RWPE2 (cell line): ENCODE data around the gene AAMP.

ENCODE experiments used
- ATAC-seq: fragments of 200-7000 bp; cut with Tn5 transposase; 3 replicates; pipeline ENCODE4 v1.9.1; 2021; ENCODE audit warnings: low read depth
- DNase-seq: peaks from one replicate; pipeline ENCODE4 v3.0.0-alpha.2; 2020; ENCODE audit warnings: low spot score
- H3K27ac ChIP-seq: fragments of 450-650 bp; 2 replicates; pipeline ENCODE4 v1.5.1; 2017; ENCODE audit warnings: mild to moderate bottlenecking; ENCODE audit not compliant: poor library complexity, severe bottlenecking
- H3K27me3 ChIP-seq: fragments of 250-450 bp; sonication (Bioruptor Pico); 2 replicates; pipeline ENCODE4 v1.5.1; 2021; ENCODE audit warnings: mild to moderate bottlenecking, moderate library complexity; ENCODE audit not compliant: insufficient read depth, poor library complexity, severe bottlenecking
- H3K36me3 ChIP-seq: fragments of 250-450 bp; sonication (Bioruptor Pico); 2 replicates; pipeline ENCODE4 v1.5.1; 2020; ENCODE audit warnings: low read depth, mild to moderate bottlenecking, moderate library complexity
- H3K4me1 ChIP-seq: fragments of 250-450 bp; sonication (Bioruptor Pico); 2 replicates; pipeline ENCODE4 v1.5.1; 2021; ENCODE audit warnings: mild to moderate bottlenecking, moderate library complexity; ENCODE audit not compliant: insufficient read depth, poor library complexity, severe bottlenecking
- H3K4me3 ChIP-seq: fragments of 250-450 bp; sonication (Bioruptor Pico); 2 replicates; pipeline ENCODE4 v1.5.1; 2021; ENCODE audit warnings: mild to moderate bottlenecking, moderate library complexity; ENCODE audit not compliant: severe bottlenecking
- H3K9me3 ChIP-seq: fragments of 250-450 bp; sonication (Bioruptor Pico); 2 replicates; pipeline ENCODE4 v1.5.1; 2021; ENCODE audit warnings: mild to moderate bottlenecking, moderate library complexity; ENCODE audit not compliant: severe bottlenecking
- TF ChIP-seq, protein P1 (sequence below): fragments of 450-650 bp; IDR thresholded peaks from one replicate; pipeline ENCODE4 v1.5.1; 2017; ENCODE audit warnings: mild to moderate bottlenecking, moderate library complexity; ENCODE audit not compliant: poor library complexity, severe bottlenecking

The AAMP gene

DNA sequence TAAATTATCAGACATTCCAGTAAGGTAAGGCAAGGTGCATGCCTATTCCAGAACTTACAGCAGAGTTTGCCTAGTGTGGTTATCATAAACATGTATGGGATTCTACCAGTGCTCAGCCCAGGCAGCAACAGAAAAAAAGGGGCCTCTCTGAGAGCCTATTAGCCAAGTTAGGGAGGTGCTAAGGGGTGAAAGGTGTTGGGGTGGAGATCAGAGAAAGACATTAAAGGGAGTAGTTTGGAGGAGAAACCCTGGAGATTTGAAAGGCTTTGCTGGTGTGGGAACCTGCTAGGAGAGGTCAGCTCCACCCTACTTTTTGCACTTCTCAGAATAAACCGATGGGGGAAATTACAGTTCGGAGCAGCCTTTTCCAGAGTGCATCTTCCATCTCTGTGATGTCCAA is 50.0 kb downstream of the AAMP start:
- TF ChIP-seq, protein P1, sequence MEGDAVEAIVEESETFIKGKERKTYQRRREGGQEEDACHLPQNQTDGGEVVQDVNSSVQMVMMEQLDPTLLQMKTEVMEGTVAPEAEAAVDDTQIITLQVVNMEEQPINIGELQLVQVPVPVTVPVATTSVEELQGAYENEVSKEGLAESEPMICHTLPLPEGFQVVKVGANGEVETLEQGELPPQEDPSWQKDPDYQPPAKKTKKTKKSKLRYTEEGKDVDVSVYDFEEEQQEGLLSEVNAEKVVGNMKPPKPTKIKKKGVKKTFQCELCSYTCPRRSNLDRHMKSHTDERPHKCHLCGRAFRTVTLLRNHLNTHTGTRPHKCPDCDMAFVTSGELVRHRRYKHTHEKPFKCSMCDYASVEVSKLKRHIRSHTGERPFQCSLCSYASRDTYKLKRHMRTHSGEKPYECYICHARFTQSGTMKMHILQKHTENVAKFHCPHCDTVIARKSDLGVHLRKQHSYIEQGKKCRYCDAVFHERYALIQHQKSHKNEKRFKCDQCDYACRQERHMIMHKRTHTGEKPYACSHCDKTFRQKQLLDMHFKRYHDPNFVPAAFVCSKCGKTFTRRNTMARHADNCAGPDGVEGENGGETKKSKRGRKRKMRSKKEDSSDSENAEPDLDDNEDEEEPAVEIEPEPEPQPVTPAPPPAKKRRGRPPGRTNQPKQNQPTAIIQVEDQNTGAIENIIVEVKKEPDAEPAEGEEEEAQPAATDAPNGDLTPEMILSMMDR = no peak
- peaks cover 70% of the 10 kb centered on the region for H3K36me3 ChIP-seq
- H3K4me3 ChIP-seq = peak overlapping the region; percentile 87
- peaks cover 45% of the 10 kb centered on the region for H3K4me1 ChIP-seq
- H3K9me3 ChIP-seq = no peaks in the 10 kb centered on the region
- DNase-seq (no peak), ATAC-seq (no peak)
- peak overlapping the region; percentile 90 for H3K27ac ChIP-seq
- no peaks in the 10 kb centered on the region for H3K27me3 ChIP-seq

DNA sequence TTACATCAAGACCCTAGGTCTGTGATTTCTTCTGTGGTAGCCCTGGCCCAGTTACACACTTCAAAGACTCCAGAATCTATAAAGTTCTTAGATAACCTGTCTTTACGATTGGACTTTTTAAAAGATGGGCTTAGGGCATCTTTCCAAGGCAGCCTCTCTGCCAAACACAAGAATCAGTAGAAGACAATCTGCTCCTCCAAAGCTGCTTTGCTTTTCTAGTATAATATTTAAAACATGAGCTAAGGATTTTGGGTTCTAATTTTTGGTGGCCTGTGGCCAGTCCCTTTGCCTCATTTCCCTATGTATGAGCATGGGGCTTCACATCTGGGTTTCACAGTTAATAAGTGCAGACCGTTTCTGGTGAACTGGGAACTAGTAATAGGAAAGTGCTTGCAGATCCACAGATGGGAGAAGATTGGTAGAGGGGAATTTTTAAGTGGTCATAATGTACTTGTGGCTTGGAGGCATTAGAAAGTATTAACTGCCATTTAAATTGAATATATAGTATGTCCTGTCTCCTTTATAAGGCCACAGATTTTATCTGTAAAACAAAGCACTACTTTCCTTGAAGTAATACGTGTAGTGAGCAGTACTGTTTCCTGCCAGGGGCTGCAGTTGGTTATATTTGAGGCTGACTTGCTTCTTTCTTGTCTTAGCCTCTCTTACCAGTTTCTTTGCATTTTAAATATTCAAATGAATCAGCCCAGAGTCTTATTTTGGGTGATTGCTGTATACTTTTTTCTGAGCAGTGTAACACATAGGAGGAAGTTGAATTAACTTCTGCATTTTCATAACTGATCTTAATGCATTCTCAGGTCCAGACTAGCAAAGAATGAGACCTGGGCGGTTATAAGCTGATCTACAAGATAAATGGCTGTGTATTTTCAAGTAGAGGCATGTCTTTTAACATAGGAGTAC is 51.4 kb downstream of the AAMP start:
- Histone ChIP-seq H3K27ac (peak overlapping the region; percentile 90), H3K36me3 (peaks cover 56% of the 10 kb centered on the region), H3K4me3 (peak overlapping the region; percentile 87), H3K9me3 (no peaks in the 10 kb centered on the region), H3K27me3 (no peaks in the 10 kb centered on the region), H3K4me1 (peaks cover 45% of the 10 kb centered on the region)
- ATAC-seq (no peak; the same call in 2 of the 3 replicates), DNase-seq (no peak)
- TF ChIP-seq, protein P1 = no peak

DNA sequence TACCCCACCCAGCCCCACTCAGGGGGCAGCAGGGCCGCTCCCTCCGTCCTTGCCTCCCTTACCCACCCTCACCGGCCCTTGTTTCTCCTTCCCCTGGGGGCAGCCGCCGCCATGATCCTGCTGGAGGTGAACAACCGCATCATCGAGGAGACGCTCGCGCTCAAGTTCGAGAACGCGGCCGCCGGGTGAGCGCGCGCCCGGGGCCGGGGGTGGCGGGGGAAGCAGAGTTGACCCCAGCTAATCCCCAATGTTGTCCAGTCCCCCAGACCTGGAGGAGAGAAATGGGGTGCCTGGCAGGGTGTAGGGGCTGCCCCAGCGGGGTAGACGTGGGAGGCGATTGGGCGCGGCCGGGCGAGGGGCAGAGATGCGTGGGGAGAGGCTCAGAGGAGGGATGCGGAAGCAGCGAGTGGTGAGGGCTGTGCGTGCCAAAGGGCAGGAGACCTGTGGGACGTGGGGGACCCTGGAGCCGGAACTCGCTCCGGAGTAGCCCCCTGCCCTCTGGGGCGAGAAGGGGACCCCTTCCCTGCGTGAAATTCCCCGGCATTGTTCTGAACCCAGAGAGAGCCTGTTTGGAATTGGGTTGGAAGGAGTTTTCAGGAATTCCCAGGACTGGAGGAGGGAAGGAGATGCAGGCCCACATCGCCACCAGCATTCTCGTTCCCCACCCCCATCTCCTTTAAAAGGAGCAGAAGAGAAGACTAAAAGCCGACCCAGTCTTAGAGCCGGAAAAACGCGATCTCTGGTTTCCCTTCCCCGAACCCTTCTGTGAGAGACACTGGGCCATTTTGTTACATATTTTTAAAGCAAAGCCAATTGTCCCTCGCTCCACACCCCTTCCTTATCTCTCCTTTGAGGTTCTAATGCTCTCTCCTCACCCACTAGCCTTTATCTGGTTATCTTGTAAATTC is 52.3 kb downstream of the AAMP start:
- H3K36me3 ChIP-seq = peaks cover 49% of the 10 kb centered on the region
- peak; percentile 56 for DNase-seq
- no peaks in the 10 kb centered on the region for H3K27me3 ChIP-seq
- peaks cover 37% of the 10 kb centered on the region for H3K4me1 ChIP-seq
- peak overlapping the region; percentile 90 for H3K27ac ChIP-seq
- H3K9me3 ChIP-seq = no peaks in the 10 kb centered on the region
- H3K4me3 ChIP-seq = peak overlapping the region; percentile 87
- TF ChIP-seq, protein P1 = no peak
- ATAC-seq = peak; percentile 41

DNA sequence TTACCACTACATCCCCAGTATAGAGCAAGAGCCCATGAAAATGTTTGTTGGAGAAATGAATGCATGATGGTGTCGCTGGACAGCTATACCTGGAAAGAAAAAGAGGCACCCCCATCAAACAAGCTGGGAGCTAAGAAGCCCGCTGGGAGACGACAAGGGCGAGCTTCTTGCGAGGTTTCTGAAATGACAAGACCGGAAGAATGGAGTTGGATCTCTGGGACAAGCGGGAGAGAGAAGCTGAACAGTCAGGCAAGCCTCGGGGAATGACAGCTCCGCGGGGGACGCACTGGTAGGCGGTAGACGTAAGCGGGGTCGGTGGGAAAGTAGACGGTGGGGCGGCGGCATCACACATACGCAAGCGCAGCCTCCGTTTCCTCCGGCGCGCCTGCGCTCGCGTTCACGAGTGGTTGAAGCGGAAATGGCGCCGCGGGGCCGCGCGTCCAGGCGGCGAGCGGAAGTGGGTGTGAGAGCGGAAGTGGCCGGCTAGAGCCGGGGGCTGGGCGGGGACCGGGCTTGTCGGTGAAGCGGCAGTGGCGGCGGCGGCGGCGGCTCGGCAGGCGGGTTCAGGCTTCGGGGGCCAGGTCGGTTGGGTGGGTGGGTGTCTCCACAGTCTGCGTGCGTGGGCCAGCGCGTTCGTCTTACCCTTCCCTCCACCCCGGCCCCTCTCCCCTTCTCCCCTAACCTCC is 53.1 kb downstream of the AAMP start, which contains the start of gene ARPC2:
Gene ARPC2 (plus strand): TSS at position 516 of the 686 bp plus-strand sequence. CDS start 282 bp downstream, outside the sequence.
- no peaks in the 10 kb centered on the region for H3K9me3 ChIP-seq
- TF ChIP-seq, protein P1 = no peak
- peak within 1 kb of the TSS; percentile 87 for H3K4me3 ChIP-seq
- DNase-seq (peak; percentile 91), ATAC-seq (peak; percentile 78)
- no peaks in the 10 kb centered on the region for H3K27me3 ChIP-seq
- H3K4me1 ChIP-seq = peaks cover 29% of the 10 kb centered on the region
- H3K36me3 ChIP-seq = peaks cover 41% of the 10 kb centered on the region
- H3K27ac ChIP-seq = peak within 1 kb of the TSS; percentile 90
